Gastrocnemius medialis (tissue), 4 donors: ENCODE measurements around the gene ANKRD24. TPM values are rescaled to one million over a fixed set of nuclear protein-coding genes. Genes with fewer than 3 reads are reported as not detected.

Experiments used
- ATAC-seq, 2 donors: fragments of 150-250 bp; one replicate each; pipeline ENCODE4 v1.9.1; 2016
- DNase-seq, 2 donors: peaks; one replicate each; pipeline ENCODE4 v3.0.0-alpha.2; 2019
- H3K27ac ChIP-seq, 4 donors: fragments of 200-600 bp; sonication (generic); 1 replicate in 1 of 4; 2 replicates in 3 of 4; pipeline ENCODE4 v1.5.1; 2016 to 2018; ENCODE audit warnings: mild to moderate bottlenecking in 2 of 4, moderate library complexity in 1 of 4
- H3K27me3 ChIP-seq, 3 donors: fragments of 200-600 bp; sonication (generic) in 2 of 3; 1 replicate in 1 of 3; 2 replicates in 2 of 3; pipeline versions ENCODE4 v1.5.1 to v1.6.0; 2016 to 2019; ENCODE audit warnings: mild to moderate bottlenecking in 1 of 3, moderate library complexity in 1 of 3
- H3K36me3 ChIP-seq, 2 donors: fragments of 200-600 bp; sonication (generic) in 1 of 2; one replicate each; pipeline ENCODE4 v1.5.1; 2017 to 2018
- H3K4me1 ChIP-seq, 2 donors: fragments of 200-600 bp; sonication (generic) in 1 of 2; one replicate each; pipeline ENCODE4 v1.5.1; 2016 to 2017; ENCODE audit warnings: mild to moderate bottlenecking in 2 of 2
- H3K4me3 ChIP-seq, 4 donors: fragments of 200-600 bp; sonication (generic) in 3 of 4; 1 replicate in 1 of 4; 2 replicates in 3 of 4; pipeline ENCODE4 v1.5.1; 2016 to 2019; ENCODE audit warnings: mild to moderate bottlenecking in 2 of 4
- H3K9me3 ChIP-seq, 3 donors: fragments of 200-600 bp; sonication (generic) in 2 of 3; 1 replicate in 1 of 3; 2 replicates in 2 of 3; pipeline ENCODE4 v1.5.1; 2016 to 2019
- CTCF ChIP-seq, 5 experiments: fragments of 450-650 bp in 3 of 5; fragments of 200-600 bp in 2 of 5; sonication (generic) in 2 of 5; IDR thresholded peaks in 4 of 5; conservative IDR thresholded peaks in 1 of 5; 1 replicate in 4 of 5; 2 replicates in 1 of 5; pipeline ENCODE4 v1.5.1; 2016 to 2019; ENCODE audit warnings: antibody characterized with exemption in 5 of 5, mild to moderate bottlenecking in 3 of 5, moderate library complexity in 3 of 5
- POLR2A ChIP-seq, 2 donors: fragments of 450-650 bp; IDR thresholded peaks; one replicate each; pipeline ENCODE4 v1.6.1; 2017; ENCODE audit warnings: antibody characterized with exemption in 2 of 2, mild to moderate bottlenecking in 2 of 2, moderate library complexity in 2 of 2
- in situ Hi-C, 4 donors: fragments of 200-750 bp; cut with MboI; loops; one replicate each; pipeline versions ENCODE4 v1.15.0 to v1.8.0; 2017; ENCODE audit warnings: low sequenced_read_pairs in 4 of 4
- intact Hi-C: fragments of 100-400 bp; cut with DNase I; formaldehyde crosslinking; loops from one replicate; pipeline ENCODE4 v1.15.1; 2023; ENCODE audit warnings: low total_unique reads
- total RNA-seq, 4 donors: library from RNA; depleted of rRNA; stranded (reverse); fragments of >200 nt; gene quantifications; one replicate each; pipeline versions ENCODE4 v1.1.0 to v1.2.3, GENCODE V29; 2016

The ANKRD24 gene
- total RNA-seq, 4 donors from 2014 or later, result 0.13 to 3.0 (median 0.45) TPM

- no peaks in the 10 kb centered on the region for H3K9me3 ChIP-seq
- no peak overlapping the region for H3K4me3 ChIP-seq
- intact Hi-C loops, result no loop called here
- no peaks in the 10 kb centered on the region for H3K4me1 ChIP-seq
- in situ Hi-C loops, result no loop called here
- ATAC-seq (no peak), DNase-seq (no peak)
- H3K27ac ChIP-seq, result no peak overlapping the region
- H3K36me3 ChIP-seq, result no peaks in the 10 kb centered on the region
- H3K27me3 ChIP-seq, result peaks cover 0 to 4% (median 0%) of the 10 kb centered on the region in 3 donors
- TF ChIP-seq CTCF (IDR thresholded peaks at IDR 0.05 in 4 of 5, conservative IDR thresholded peaks at IDR 0.05 in 1 of 5) (peak in 2 of 5 experiments; percentile 14 to 31), POLR2A (IDR thresholded peaks at IDR 0.05) (no peak)
These were observed 26.1 kb downstream of the ANKRD24 start for GRCh38 chr19:4208385-4209094.

- in situ Hi-C loops (no loop called here), intact Hi-C loops (no loop called here)
- ATAC-seq, result no peak
- no peaks in the 10 kb centered on the region for H3K9me3 ChIP-seq
- no peak for TF ChIP-seq POLR2A (IDR thresholded peaks at IDR 0.05)
- TF ChIP-seq CTCF (IDR thresholded peaks at IDR 0.05 in 4 of 5, conservative IDR thresholded peaks at IDR 0.05 in 1 of 5), result no peak
- DNase-seq, result no peak
- peaks cover 0 to 8% (median 0%) of the 10 kb centered on the region in 3 donors for H3K27me3 ChIP-seq
- no peak overlapping the region for H3K27ac ChIP-seq
- H3K4me3 ChIP-seq, result no peak overlapping the region
- no peaks in the 10 kb centered on the region for H3K4me1 ChIP-seq
- H3K36me3 ChIP-seq, result no peaks in the 10 kb centered on the region
These were observed 27.8 kb downstream of the ANKRD24 start for GRCh38 chr19:4210166-4210731.

- ATAC-seq (no peak), DNase-seq (no peak)
- Histone ChIP-seq H3K4me3 (no peak overlapping the region), H3K36me3 (no peaks in the 10 kb centered on the region), H3K9me3 (no peaks in the 10 kb centered on the region), H3K27me3 (peaks cover 0 to 8% (median 0%) of the 10 kb centered on the region in 3 donors), H3K4me1 (no peaks in the 10 kb centered on the region), H3K27ac (no peak overlapping the region)
- in situ Hi-C loops, result no loop called here
- intact Hi-C loops, result no loop called here
- TF ChIP-seq CTCF (IDR thresholded peaks at IDR 0.05 in 4 of 5, conservative IDR thresholded peaks at IDR 0.05 in 1 of 5), result no peak
- TF ChIP-seq POLR2A (IDR thresholded peaks at IDR 0.05), result no peak
These were observed 30.6 kb downstream of the ANKRD24 start for GRCh38 chr19:4213116-4213515.

GRCh38 chr19:4215807-4216206 is 33.3 kb downstream of the ANKRD24 start:
- no peaks in the 10 kb centered on the region for H3K9me3 ChIP-seq
- H3K36me3 ChIP-seq, result no peaks in the 10 kb centered on the region
- peaks cover 0 to 4% (median 0%) of the 10 kb centered on the region in 3 donors for H3K27me3 ChIP-seq
- ATAC-seq, result no peak
- intact Hi-C loops, result no loop called here
- no peak for DNase-seq
- TF ChIP-seq POLR2A (IDR thresholded peaks at IDR 0.05) (no peak), CTCF (IDR thresholded peaks at IDR 0.05 in 4 of 5, conservative IDR thresholded peaks at IDR 0.05 in 1 of 5) (no peak)
- H3K27ac ChIP-seq, result no peak overlapping the region
- no peaks in the 10 kb centered on the region for H3K4me1 ChIP-seq
- no peak overlapping the region for H3K4me3 ChIP-seq
- in situ Hi-C loops, result no loop called here
